A549 (cell line): ENCODE results near the gene RPS16. TPM values are rescaled to one million over a fixed set of nuclear protein-coding genes. Genes with fewer than 3 reads are reported as not detected.

Source experiments
- BCL3 ChIP-seq: fragments of >200 bp; sonication (Bioruptor Twin); formaldehyde crosslinking; IDR thresholded peaks from 3 replicates; pipeline ENCODE4 v1.6.1; 2016
- CHD2 ChIP-seq: fragments of 150-350 bp; IDR thresholded peaks from 2 replicates; pipeline ENCODE4 v1.6.1; 2014; ENCODE audit warnings: low read length; ENCODE audit not compliant: partially characterized antibody
- EHMT2 ChIP-seq: fragments of 200-600 bp; sonication (generic); IDR thresholded peaks from 2 replicates; pipeline ENCODE4 v1.6.1; 2016; ENCODE audit warnings: antibody characterized with exemption, low read depth, mild to moderate bottlenecking, moderate library complexity
- ESRRA ChIP-seq: fragments of 150-350 bp; IDR thresholded peaks from 2 replicates; pipeline ENCODE4 v1.6.1; 2014; ENCODE audit warnings: mild to moderate bottlenecking, low read length, borderline replicate concordance
- FOSB ChIP-seq: fragments of 250-450 bp; sonication (Bioruptor Pico); IDR thresholded peaks from 2 replicates; pipeline ENCODE4 v1.5.0; 2020; ENCODE audit warnings: mild to moderate bottlenecking, moderate library complexity
- FOXS1 ChIP-seq: fragments of 250-450 bp; sonication (Bioruptor Pico); IDR thresholded peaks from 2 replicates; pipeline ENCODE4 v1.5.0; 2020; ENCODE audit warnings: mild to moderate bottlenecking, moderate library complexity
- HDAC2 ChIP-seq: fragments of 200-600 bp; sonication (generic); IDR thresholded peaks from 2 replicates; pipeline ENCODE4 v1.6.1; 2016
- HES2 ChIP-seq: fragments of >200 bp; sonication (Bioruptor Twin); formaldehyde crosslinking; IDR thresholded peaks from 2 replicates; pipeline ENCODE4 v1.6.1; 2016
- HOXB13 ChIP-seq: fragments of 250-450 bp; sonication (Bioruptor Pico); IDR thresholded peaks from 2 replicates; pipeline ENCODE4 v1.5.0; 2020; ENCODE audit warnings: low read depth, mild to moderate bottlenecking, moderate library complexity
- HOXB5 ChIP-seq: fragments of 250-450 bp; sonication (Bioruptor Pico); IDR thresholded peaks from 2 replicates; pipeline ENCODE4 v1.5.0; 2020; ENCODE audit warnings: mild to moderate bottlenecking, moderate library complexity
- KDM1A ChIP-seq: fragments of 200-600 bp; sonication (generic); IDR thresholded peaks from 2 replicates; pipeline ENCODE4 v1.6.1; 2016; ENCODE audit warnings: low read depth, mild to moderate bottlenecking
- MAX ChIP-seq: IDR thresholded peaks from 2 replicates; pipeline ENCODE4 v1.6.1; 2012
- MAZ ChIP-seq: fragments of 150-350 bp; IDR thresholded peaks from 2 replicates; pipeline ENCODE4 v1.6.1; 2014; ENCODE audit warnings: antibody characterized with exemption, low read depth, low read length, borderline replicate concordance
- NR3C1 ChIP-seq: fragments of >200 bp; sonication (Bioruptor Twin); formaldehyde crosslinking; IDR thresholded peaks from 3 replicates; pipeline ENCODE4 v1.6.1; 2017
- PBX3 ChIP-seq: IDR thresholded peaks from 2 replicates; pipeline ENCODE4 v1.6.1; 2012
- POLR2A ChIP-seq: IDR thresholded peaks from 2 replicates; pipeline ENCODE4 v1.6.1; 2012; ENCODE audit warnings: mild to moderate bottlenecking, low read length
- POLR2AphosphoS2 ChIP-seq: conservative IDR thresholded peaks from 2 replicates; pipeline ENCODE4 v1.6.1; 2012; ENCODE audit warnings: low read length, improper control_type of control experiment, inconsistent platforms
- RCOR1 ChIP-seq: fragments of 150-350 bp; IDR thresholded peaks from 2 replicates; pipeline ENCODE4 v1.6.1; 2014; ENCODE audit warnings: antibody characterized with exemption, low read length, low read depth
- REST ChIP-seq: fragments of 200-600 bp; sonication (generic); IDR thresholded peaks from 2 replicates; pipeline ENCODE4 v1.6.1; 2016; ENCODE audit warnings: antibody characterized with exemption, mild to moderate bottlenecking, moderate library complexity
- RNF2 ChIP-seq: fragments of 200-600 bp; sonication (generic); IDR thresholded peaks from 2 replicates; pipeline ENCODE4 v1.6.1; 2016; ENCODE audit warnings: low read depth, mild to moderate bottlenecking, antibody characterized with exemption, moderate library complexity, borderline replicate concordance
- SREBF2 ChIP-seq: fragments of 450-650 bp; IDR thresholded peaks from 2 replicates; pipeline ENCODE4 v1.6.1; 2014; ENCODE audit warnings: mild to moderate bottlenecking, moderate library complexity
- TFCP2L1 ChIP-seq: fragments of 250-450 bp; sonication (Bioruptor Pico); IDR thresholded peaks from 2 replicates; pipeline ENCODE4 v1.5.0; 2021; ENCODE audit warnings: mild to moderate bottlenecking
- TP53 ChIP-seq: fragments of 250-450 bp; sonication (Bioruptor Pico); IDR thresholded peaks from 2 replicates; pipeline ENCODE4 v1.5.0; 2021; ENCODE audit warnings: mild to moderate bottlenecking, moderate library complexity
- ZFP36 ChIP-seq: fragments of 450-650 bp; IDR thresholded peaks from 2 replicates; pipeline ENCODE4 v1.6.1; 2014; ENCODE audit warnings: borderline replicate concordance; ENCODE audit not compliant: partially characterized antibody
- ZSCAN20 ChIP-seq: fragments of 250-450 bp; sonication (Bioruptor Pico); IDR thresholded peaks from 2 replicates; pipeline ENCODE4 v1.8.0; 2022; ENCODE audit warnings: mild to moderate bottlenecking, moderate library complexity
- polyA plus RNA-seq, 4 experiments: library from polyadenylated mRNA; depleted of rRNA in 3 of 4; stranded (reverse); fragments of >200 nt; fragmentation: RNase III in 1 of 4; extraction: RNeasy Plus Mini Kit Qiagen cat#74134 plus additional on column Dnase treatment in 1 of 4; gene quantifications; 2 replicates in 3 of 4; 3 replicates in 1 of 4; pipeline ENCODE4 v1.2.3, GENCODE V29; 2011 to 2017

Gene RPS16
- polyA plus RNA-seq, 2 of the 4 experiments (the other 2 are of a cell fraction) = 4,348 to 4,855 TPM

- TF ChIP-seq ZFP36 = no peak
- no peak for TF ChIP-seq HES2
- no peak for TF ChIP-seq HDAC2
- TF ChIP-seq TFCP2L1 (CRISPR knock-in tag) = peak; percentile 90
- TF ChIP-seq POLR2AphosphoS2 = no peak
- 0 out of 2 replicates have a peak, but pooled peaks have one; percentile 12 for TF ChIP-seq PBX3
- TF ChIP-seq MAZ = 0 out of 2 replicates have a peak, but pooled peaks have one; percentile 64
- peak; percentile 41; the same call in 1 of the 2 replicates for TF ChIP-seq POLR2A
- TF ChIP-seq HOXB5 (CRISPR knock-in tag) = peak; percentile 95
- TF ChIP-seq CHD2 = no peak
- no peak for TF ChIP-seq REST
- peak; percentile 61 for TF ChIP-seq ZSCAN20 (CRISPR knock-in tag)
- TF ChIP-seq BCL3 = no peak; the same call in 2 of the 3 replicates
- 0 out of 2 replicates have a peak, but pooled peaks have one; percentile 54 for TF ChIP-seq RNF2
- TF ChIP-seq HOXB13 = peak; percentile 98
- TF ChIP-seq KDM1A = peak; percentile 98
- no peak for TF ChIP-seq NR3C1
- TF ChIP-seq EHMT2 = no peak
- no peak for TF ChIP-seq RCOR1
- TF ChIP-seq SREBF2 = no peak
- TF ChIP-seq ESRRA = peak; percentile 29; the same call in 1 of the 2 replicates
- peak; percentile 98 for TF ChIP-seq MAX
- peak; percentile 92 for TF ChIP-seq FOXS1 (CRISPR knock-in tag)
- TF ChIP-seq TP53 = peak; percentile 96
- peak; percentile 86 for TF ChIP-seq FOSB (CRISPR knock-in tag)
Measured at GRCh38 chr19:39402346-39403300, 33.1 kb downstream of the RPS16 start (continued).
